ENCODE data around the gene DLGAP4. TPM values are rescaled to one million over a fixed set of nuclear protein-coding genes. Genes with fewer than 3 reads are reported as not detected.

The DLGAP4 gene
- total and polyA plus RNA-seq, 2 of the 13 experiments (the other 11 are each of a cell fraction or from before 2014, with no cell fraction given), result 15.2 to 26.7 TPM

GRCh38 chr20:36461600-36462439 is 155.7 kb downstream of the DLGAP4 start (continued):
- TF ChIP-seq NFAT5 (CRISPR knock-in tag; IDR thresholded peaks at IDR 0.05), result no peak
- TF ChIP-seq TBX2 (CRISPR knock-in tag; IDR thresholded peaks at IDR 0.05; ENCODE audit: borderline replicate concordance), result peak; percentile 67
- no peak for TF ChIP-seq ZNF282 (IDR thresholded peaks at IDR 0.05; ENCODE audit: partially characterized antibody)
- no peak for TF ChIP-seq ZNF549 (CRISPR knock-in tag; IDR thresholded peaks at IDR 0.05)
- no peak; the same call in 1 of the 2 replicates for TF ChIP-seq TIGD3 (CRISPR knock-in tag; IDR thresholded peaks at IDR 0.05; ENCODE audit: borderline replicate concordance)
- 0 out of 2 replicates have a peak, but pooled peaks have one; percentile 52 for TF ChIP-seq CSRNP1 (CRISPR knock-in tag; IDR thresholded peaks at IDR 0.05)
- no peak for TF ChIP-seq ASH2L (IDR thresholded peaks at IDR 0.05; ENCODE audit: insufficient read length, low read depth, low read length)
- no peak for TF ChIP-seq TRIM22 (IDR thresholded peaks at IDR 0.05)
- no peak for TF ChIP-seq PPARG (CRISPR knock-in tag; conservative IDR thresholded peaks at IDR 0.05)
- no peak for TF ChIP-seq BCL6 (CRISPR knock-in tag; IDR thresholded peaks at IDR 0.05)
- TF ChIP-seq CENPX (CRISPR knock-in tag; IDR thresholded peaks at IDR 0.05), result no peak
- TF ChIP-seq ZNF253 (CRISPR knock-in tag; IDR thresholded peaks at IDR 0.05; ENCODE audit: borderline replicate concordance), result peak; percentile 9; the same call in 1 of the 2 replicates
- TF ChIP-seq BRCA1 (CRISPR knock-in tag; IDR thresholded peaks at IDR 0.05), result no peak; the same call in 1 of the 2 replicates
- TF ChIP-seq U2AF1 (optimal IDR thresholded peaks at IDR 0.05; ENCODE audit: low read depth, low read length), result peak; percentile 52

Data from HepG2 (cell line).